Activated B cell treated with CpG ODN at 0.5 μM for 24 hours (primary cell): ENCODE data around the gene PRKN. TPM values are rescaled to one million over a fixed set of nuclear protein-coding genes. Genes with fewer than 3 reads are reported as not detected.

Experiments used
- ATAC-seq: fragments of 200-7000 bp; cut with Tn5 transposase; one replicate; pipeline ENCODE4 v1.10.0; 2021; ENCODE audit warnings: low read depth, mild to moderate bottlenecking, moderate library complexity
- CTCF ChIA-PET: fragments of 350-600 bp; sonication (Branson Sonifier 250); formaldehyde crosslinking; loops from one replicate; lab custom pipeline; 2021; ENCODE audit warnings: antibody characterized with exemption; lab: Charles Lee
- POLR2A ChIA-PET: fragments of 350-600 bp; sonication (Branson Sonifier 250); formaldehyde crosslinking; loops from one replicate; lab custom pipeline; 2021; ENCODE audit warnings: antibody characterized with exemption; lab: Charles Lee
- DNase-seq: peaks from one replicate; pipeline ENCODE4 v3.0.0; 2022
- H3K27ac Mint-ChIP-seq: one replicate; pipeline ENCODE4 v1.8.0; 2020; ENCODE audit warnings: mixed read lengths
- H3K27me3 Mint-ChIP-seq: one replicate; pipeline ENCODE4 v1.8.0; 2021; ENCODE audit warnings: mixed read lengths
- H3K36me3 Mint-ChIP-seq: one replicate; pipeline ENCODE4 v1.8.0; 2021; ENCODE audit warnings: low read depth, mixed read lengths
- H3K4me1 Mint-ChIP-seq: one replicate; pipeline ENCODE4 v1.8.0; 2021; ENCODE audit warnings: mixed read lengths
- H3K4me3 Mint-ChIP-seq: one replicate; pipeline ENCODE4 v1.8.0; 2020; ENCODE audit warnings: mild to moderate bottlenecking, mixed read lengths
- H3K9me3 Mint-ChIP-seq: one replicate; pipeline ENCODE4 v1.8.0; 2020; ENCODE audit warnings: mixed read lengths
- CTCF ChIP-seq: fragments of 200-600 bp; IDR thresholded peaks from one replicate; pipeline ENCODE4 v1.8.0; 2022; ENCODE audit warnings: antibody characterized with exemption, mild to moderate bottlenecking
- intact Hi-C: fragments of 100-400 bp; cut with micrococcal nuclease; formaldehyde crosslinking; loops from one replicate; pipeline ENCODE4 v1.15.1; 2024
- total RNA-seq: library from RNA; stranded (reverse); gene quantifications from 2 replicates; pipeline ENCODE4 v1.2.3, GENCODE V29; 2022

Gene PRKN
- total RNA-seq, 1 donor from 2014 or later: 2.3 TPM

DNA sequence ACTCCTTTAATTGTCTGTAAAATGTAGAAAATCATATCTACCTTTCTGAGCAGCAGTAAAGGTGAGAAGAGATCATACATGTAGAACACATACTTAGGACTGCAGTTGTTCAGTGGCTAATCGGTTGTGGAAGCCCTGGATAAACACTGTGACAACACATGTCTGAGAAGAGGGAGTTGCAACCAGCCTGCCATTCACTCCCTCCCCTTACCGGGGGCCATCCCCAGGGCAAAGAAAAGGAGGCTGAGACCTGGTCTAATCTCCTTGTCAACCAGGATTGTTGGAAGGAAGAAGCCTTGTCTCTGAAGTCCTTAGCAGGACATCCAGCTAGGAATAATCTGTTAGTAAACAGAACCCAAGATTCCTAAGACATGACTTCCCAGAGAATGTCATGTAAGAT is 991.2 kb downstream of the PRKN start:
- ATAC-seq (no peak), DNase-seq (no peak)
- intact Hi-C loops: no loop called here
- Mint-ChIP-seq H3K27ac (no peak overlapping the region), H3K4me3 (no peak overlapping the region), H3K4me1 (no peaks in the 10 kb centered on the region), H3K36me3 (no peaks in the 10 kb centered on the region), H3K9me3 (no peaks in the 10 kb centered on the region), H3K27me3 (no peaks in the 10 kb centered on the region)
- CTCF ChIA-PET: no interaction called here
- TF ChIP-seq CTCF: no peak
- POLR2A ChIA-PET: no interaction called here

GRCh38 chr6:161732594-161732993 is 995.0 kb downstream of the PRKN start:
- no peak for TF ChIP-seq CTCF
- Mint-ChIP-seq H3K27me3 (no peaks in the 10 kb centered on the region), H3K4me1 (no peaks in the 10 kb centered on the region), H3K4me3 (no peak overlapping the region), H3K36me3 (no peaks in the 10 kb centered on the region), H3K9me3 (peaks cover 8% of the 10 kb centered on the region), H3K27ac (no peak overlapping the region)
- POLR2A ChIA-PET: no interaction called here
- CTCF ChIA-PET: no interaction called here
- no peak for DNase-seq
- no peak for ATAC-seq
- intact Hi-C loops: no loop called here

- no peak for ATAC-seq
- DNase-seq: no peak
- H3K9me3 Mint-ChIP-seq: peaks cover 8% of the 10 kb centered on the region
- no peak overlapping the region for H3K4me3 Mint-ChIP-seq
- TF ChIP-seq CTCF: no peak
- H3K4me1 Mint-ChIP-seq: no peaks in the 10 kb centered on the region
- ChIA-PET CTCF (no interaction called here), POLR2A (no interaction called here)
- intact Hi-C loops: no loop called here
- H3K36me3 Mint-ChIP-seq: no peaks in the 10 kb centered on the region
- H3K27me3 Mint-ChIP-seq: no peaks in the 10 kb centered on the region
- no peak overlapping the region for H3K27ac Mint-ChIP-seq
Measured at GRCh38 chr6:161727083-161727833, 1000.3 kb downstream of the PRKN start.

- Mint-ChIP-seq H3K36me3 (no peaks in the 10 kb centered on the region), H3K27ac (no peak overlapping the region), H3K4me3 (no peak overlapping the region), H3K27me3 (no peaks in the 10 kb centered on the region), H3K9me3 (no peaks in the 10 kb centered on the region), H3K4me1 (no peaks in the 10 kb centered on the region)
- POLR2A ChIA-PET: no interaction called here
- DNase-seq (no peak), ATAC-seq (no peak)
- intact Hi-C loops: no loop called here
- TF ChIP-seq CTCF: no peak
- CTCF ChIA-PET: no interaction called here
Measured at GRCh38 chr6:161722394-161722793, 1005.2 kb downstream of the PRKN start.

DNA sequence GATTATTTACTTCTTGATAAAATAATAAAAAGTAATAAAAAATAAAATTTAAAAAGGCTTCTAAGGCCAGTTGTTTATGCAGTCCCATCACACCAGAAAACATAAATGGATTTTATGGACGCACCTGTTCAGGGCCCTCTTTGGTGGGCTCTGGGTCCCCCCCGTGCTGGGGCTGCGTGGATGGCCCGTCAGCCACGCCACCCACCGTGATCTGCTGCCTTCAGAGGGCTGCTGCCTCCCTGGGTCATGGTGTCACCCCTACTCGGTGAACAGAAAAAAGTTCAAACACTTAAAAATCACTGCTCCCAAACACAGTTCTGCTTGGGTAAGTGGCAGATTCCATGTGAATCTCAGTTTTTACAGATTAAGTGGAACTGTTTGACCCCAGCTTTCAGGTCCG is 1006.1 kb downstream of the PRKN start:
- ChIA-PET CTCF (no interaction called here), POLR2A (no interaction called here)
- Mint-ChIP-seq H3K36me3 (no peaks in the 10 kb centered on the region), H3K27ac (no peak overlapping the region), H3K4me1 (no peaks in the 10 kb centered on the region), H3K27me3 (no peaks in the 10 kb centered on the region), H3K4me3 (no peak overlapping the region), H3K9me3 (no peaks in the 10 kb centered on the region)
- DNase-seq: no peak
- ATAC-seq: no peak
- intact Hi-C loops: no loop called here
- no peak for TF ChIP-seq CTCF
